HG03558 (cell line): ENCODE data around the gene WWC2.

ENCODE experiments used
- ATAC-seq: cut with Tn5 transposase; IDR thresholded peaks from one replicate; pipeline ENCODE4 v1.9.1; 2021; ENCODE audit warnings: moderate number of reproducible peaks; ENCODE audit not compliant: unreplicated experiment; ENCODE audit errors: extremely low read depth

WWC2 gene

DNA sequence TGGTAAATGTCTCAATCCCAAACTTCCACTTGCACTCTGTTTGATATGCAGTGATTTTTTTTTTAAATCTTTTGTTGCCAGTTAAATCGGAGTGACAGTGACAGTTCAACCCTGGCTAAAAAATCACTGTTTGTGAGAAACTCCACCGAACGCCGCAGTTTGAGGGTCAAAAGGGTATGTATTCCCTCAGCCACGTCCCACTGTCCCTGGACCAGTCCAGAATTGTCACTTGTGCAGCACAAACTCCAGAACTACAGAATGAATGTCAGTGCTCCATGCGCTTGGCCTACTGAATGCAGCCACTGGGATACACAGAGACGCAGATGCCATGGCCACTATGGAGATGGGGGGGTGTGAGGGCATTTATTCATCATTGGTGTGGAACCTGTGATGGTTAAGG, 186.8 kb downstream of the WWC2 start:
- ATAC-seq, result no peak

DNA sequence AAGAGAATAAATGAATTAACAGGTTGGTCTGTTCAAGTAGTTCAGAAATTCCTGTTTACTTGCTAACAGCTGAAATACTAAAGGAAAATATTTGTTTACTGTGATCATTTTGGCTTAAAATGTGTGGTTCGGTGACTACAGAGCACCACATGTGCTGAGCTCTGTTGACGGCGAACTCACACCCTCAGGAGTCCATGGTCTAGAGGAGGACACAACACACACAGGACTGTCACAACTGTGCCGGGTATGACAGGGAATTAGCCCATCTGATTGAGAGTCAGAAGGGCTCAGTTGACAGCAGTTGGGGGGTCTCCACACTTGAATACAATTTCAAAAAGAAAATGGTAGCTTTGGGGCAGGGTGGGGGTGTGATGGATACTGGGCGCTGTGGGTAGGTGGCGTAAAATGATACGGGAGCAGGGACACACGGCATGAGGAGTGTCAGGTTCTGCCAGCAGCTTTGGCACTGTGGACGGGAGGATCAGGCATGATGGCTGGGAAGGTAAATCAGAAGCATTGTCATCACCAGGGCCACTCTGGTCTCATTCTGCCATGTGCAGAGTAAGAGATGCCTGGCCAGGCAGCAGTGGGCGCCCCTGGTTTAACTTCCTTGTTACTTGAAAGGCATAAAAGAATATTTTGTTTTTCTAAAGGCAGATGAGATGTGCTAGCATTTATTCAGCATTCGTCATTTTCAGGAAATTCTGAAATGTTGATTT, 187.7 kb downstream of the WWC2 start:
- ATAC-seq, result no peak

DNA sequence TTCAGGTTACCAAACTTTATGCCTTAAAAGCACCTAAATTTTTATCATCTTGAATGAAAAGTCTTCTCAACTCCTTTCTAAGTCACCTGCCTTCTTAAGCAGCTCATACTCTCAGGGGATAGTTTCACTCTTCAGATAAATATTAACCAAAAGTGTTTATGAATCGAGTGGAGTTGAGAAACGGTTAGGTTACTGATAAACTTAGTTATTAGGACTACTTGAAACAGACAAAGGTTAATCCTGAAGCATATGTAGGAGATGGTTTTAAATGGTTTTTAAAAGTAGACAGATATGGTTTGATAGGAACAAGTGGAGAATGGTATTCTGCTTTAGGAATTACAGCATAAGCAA, 188.2 kb downstream of the WWC2 start:
- ATAC-seq, result peak; percentile 57

DNA sequence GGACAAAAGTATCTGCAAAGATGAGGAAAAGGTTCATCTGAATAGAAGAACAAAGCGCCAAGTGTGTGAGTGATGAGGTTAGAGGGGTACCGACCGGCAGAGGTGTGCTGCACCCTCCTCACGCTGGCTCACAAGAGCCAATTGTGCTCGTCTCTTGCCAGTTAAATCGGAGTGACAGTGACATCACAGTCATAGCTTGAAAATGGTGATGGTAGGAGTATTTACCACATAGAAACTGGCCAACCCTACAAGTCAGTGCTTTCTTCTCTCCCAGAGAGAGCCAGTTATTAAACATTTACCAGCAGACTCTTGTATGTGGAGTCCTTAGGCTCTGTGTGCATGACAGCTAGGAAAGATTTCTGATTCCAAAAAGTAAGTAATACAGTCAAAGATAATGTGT, 188.6 kb downstream of the WWC2 start:
- ATAC-seq, result peak; percentile 69

DNA sequence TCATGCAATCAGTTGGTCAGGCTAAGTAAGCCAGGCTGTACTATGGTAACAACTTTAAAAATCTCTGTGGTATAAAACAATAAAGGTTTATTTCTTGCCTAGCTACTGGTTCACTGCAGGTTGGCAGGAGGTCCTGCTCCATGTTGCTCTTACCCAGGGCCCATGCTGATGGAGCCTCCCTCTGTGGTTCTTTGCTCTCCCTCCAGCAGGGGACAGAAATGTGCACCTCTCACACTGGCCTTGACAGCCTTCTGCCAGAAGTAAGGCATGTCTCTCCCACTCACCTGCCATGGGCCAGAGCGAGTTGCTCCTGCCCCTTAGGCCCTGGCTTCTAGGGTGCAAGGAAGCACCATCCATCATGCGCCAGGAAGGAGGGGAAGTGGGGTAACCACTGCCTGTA, 189.9 kb downstream of the WWC2 start:
- no peak for ATAC-seq

DNA sequence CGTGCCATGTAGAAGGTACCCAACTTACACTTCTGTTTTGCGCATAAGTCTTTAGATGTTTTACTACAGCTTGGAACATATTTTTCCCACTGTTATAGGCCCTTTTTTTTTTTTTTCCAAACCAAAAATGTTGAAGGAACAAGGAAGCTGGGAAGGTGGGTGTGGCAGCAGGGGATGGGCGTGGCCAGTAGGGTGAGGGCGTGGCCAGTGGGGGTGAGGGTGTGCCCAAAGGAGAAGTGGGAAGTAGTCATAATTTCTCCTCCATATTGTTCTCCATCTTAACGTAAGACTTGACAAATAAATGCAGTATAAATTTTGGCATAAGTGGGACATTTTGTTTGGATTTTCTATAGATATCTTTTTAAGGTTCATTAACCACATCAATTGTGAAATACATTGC, 190.6 kb downstream of the WWC2 start:
- no peak for ATAC-seq

DNA sequence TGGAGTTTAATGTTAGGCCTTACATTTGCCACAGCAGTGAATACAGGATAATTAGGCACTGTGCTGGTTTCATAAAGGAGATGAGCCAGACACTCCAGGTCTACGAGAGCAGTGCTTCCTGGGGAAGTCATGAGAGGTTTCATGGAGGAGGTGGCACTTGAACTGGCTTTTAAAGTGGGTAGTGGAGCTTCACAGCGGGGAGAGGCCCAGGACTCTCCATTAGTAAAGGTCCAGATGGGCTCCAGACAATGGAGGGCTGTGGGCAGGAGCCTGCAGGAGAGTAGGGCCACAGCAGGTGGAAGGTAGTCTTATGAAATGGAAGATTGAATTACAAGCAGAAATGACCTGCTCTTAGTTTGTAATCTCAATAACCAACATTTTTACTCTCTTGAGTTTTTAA, 192.0 kb downstream of the WWC2 start:
- no peak for ATAC-seq

DNA sequence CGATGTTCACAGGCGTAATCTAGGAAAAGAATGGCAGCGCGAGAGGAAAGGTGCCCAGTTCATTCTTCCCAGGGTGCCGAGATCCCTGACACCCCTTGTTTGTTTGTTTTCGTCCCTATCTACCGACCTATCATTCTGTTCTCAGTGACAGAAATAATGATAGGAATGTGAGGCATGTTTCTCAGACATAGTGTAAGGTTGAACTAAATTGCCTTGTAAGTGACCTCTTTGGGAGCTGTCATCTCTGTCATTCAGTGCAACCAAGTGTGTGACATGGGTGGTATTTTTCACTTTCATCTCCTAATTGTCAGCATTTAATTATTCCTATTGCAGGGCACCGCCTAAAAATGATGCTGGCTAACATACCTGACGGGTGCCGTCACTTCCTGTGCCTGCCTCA, 196.7 kb downstream of the WWC2 start:
- ATAC-seq, result no peak

DNA sequence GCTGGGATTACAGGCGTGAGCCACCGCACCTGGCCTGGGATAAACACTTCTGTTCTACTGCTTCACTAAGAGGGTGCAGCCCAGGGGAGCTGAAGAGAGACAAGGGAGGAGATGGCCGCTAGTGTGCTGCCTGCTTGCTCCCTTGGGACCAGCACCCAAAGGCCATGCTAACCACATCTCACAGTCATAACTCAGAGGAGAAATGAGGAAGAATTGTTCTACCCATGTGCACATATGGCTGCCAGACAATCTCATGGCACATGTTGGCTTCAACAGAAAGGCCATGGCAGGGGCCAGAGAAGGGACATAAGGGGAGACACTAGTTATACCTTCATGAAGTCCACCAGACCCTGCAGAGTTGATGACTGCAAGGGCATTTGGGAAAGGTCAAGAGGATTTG, 198.6 kb downstream of the WWC2 start:
- ATAC-seq, result peak; percentile 81

DNA sequence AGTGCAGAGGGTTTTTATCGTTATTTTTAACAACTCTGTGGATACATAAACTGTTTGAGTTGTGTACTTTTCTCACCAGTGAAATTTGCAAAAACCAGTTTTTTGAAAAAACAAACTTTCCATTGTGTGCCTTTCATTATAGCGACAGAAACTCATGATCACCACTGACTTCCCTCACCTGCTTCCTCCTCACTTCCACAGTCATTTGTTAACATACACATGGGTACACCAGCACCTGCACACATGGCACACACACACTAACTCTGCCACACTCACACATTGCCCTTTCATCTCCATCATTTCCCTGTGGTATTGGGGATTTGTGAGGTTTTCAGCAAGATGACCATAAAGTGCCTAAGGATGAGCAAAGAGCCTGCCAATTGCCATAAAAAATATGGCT, 200.4 kb downstream of the WWC2 start:
- ATAC-seq, result no peak

DNA sequence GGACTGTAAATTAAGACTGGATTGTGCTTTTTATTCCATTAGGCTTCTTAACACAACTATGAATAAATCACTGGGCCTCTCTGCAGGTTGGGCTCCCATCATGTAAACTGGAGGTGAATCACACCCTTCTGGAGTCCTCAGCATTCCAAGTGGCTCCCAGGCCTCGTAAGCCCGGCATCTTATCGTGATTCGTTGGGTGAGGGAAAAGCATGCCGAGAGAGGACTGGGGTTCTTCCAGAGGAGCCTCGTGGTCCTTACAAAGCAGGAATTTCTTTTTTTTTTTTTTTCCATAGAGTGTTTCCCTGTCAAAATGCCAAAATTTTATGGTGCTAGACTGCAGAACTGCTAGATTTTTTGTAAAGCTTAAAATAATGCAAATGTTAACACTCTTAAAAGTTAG, 201.0 kb downstream of the WWC2 start:
- ATAC-seq, result no peak

DNA sequence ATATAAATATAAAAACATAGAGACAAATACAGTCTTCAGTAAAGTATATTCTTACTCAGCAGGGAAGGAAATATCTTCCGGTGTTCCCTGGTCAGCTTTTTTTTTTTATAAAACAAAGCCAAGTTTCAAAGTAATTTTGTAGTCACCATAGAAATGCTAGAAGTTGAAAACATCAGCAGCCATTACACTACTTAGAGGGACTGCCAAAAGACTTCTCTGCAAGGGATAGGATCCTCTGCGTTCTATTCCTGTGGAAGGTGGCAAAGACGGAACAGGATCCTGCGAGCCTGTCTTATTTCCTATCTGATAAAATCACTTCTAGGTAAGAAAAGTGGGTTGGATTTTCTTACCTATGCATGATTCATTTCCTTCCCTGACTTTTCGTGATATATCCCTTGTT, 201.6 kb downstream of the WWC2 start:
- ATAC-seq, result no peak

DNA sequence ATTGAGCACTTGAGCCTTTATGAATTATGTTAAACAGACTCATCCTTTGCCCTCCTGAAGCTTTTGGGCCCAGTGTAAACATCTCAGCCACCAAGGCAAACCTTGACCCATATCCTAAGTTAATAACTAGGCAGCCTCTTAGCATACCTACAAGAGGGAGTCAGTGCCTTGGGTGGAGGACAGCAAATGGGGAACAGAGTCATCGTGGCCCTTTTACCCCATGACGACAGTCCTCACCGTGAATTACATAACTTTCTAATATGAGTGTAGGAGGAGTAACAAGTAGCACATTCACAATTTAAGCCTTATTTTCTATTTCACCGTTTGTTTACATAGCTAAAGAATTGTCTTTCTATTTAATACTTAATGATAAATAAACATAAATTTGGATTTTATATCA, 204.2 kb downstream of the WWC2 start:
- no peak for ATAC-seq

DNA sequence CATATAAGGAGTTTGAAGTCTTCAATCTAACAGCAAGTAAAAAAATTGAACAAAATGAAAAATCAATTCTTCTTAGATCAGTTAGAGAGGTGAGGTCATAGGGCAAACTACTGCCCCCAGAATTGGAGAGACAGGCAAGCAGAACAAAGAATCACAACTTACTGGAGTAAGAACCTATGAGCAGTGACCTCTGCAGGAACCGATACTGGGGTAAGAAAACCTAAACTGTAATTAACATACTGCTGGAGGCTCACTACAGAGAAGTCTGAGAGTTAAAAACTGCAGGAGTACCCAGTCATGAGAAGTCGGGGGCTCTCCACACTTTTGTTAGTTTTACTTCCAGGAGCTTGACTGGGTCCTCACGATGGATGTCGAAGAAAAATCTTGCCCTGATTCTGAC, 205.0 kb downstream of the WWC2 start:
- no peak for ATAC-seq

DNA sequence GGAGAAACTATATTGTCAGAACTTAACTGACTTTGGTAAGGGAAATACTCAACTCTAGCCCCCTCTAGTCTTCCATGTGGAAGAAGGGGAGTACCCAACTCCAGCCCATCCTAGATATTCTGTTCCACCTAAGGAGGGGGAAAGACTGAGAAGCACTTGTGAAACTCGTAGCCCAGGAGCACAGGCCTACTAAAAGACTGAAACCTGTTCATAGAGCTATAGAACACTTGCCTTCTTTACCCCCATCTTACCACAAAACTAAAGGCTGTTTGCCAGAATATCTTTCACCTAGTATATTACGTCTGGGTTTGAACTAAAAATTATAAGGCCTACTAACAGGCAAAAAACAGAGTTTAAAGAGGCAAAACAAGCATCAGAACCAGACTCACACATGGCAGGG, 205.5 kb downstream of the WWC2 start:
- ATAC-seq, result no peak

DNA sequence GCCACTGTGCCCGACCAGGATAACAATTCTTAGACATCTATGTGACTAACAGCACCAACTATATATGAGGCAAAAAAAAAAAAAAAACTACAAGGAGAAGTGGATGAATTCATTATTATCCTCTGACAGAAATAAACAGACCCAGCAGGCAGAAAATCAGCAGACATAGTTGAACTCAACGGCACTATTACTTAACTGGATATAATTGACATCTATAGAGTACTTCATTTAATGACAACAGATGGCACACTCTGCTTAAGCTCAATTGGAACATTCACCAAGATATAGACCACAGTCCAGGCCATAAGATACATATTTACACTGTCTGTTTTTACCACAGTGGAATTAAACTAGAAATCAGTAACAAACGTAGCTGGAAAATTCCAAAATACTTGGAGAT, 207.8 kb downstream of the WWC2 start:
- no peak for ATAC-seq

DNA sequence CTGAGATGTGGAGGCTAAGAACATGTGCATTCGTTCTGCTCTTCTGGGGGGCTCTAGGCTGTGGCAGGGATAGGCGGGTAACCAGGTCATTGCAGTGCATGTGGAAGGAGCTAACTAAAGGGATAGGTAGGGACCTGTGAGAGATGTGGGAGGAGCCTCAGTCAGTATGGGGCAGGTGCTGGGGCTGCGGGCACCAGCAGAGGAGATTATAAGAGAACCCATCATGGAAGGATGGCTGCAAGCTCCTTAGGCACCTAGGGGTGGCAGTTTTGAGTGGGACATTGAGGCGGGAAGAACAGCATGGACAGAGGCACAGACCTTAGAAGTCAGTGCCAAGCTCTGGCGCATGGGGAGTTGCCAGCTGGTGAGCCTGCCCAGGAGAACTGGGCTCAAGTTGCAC, 213.8 kb downstream of the WWC2 start:
- no peak for ATAC-seq

DNA sequence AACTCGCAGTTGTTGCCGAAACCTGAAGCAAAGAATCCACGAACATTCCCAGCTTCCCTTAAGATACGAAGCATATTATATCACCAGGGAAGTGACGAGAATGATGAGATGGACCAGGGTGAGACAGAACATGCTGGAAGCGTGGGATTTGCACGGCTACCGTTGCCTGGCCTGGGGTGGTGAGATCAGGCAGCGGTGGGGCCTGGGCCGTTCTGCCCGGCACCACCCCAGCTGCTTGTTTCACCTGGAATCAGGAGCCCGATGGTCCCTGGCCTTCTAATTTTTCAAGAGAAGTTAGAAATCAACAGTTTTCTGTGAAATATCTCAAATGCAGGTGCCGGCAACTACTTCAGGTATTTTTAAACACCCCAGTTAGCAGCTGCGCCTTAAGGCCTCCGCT, 215.3 kb downstream of the WWC2 start:
- no peak for ATAC-seq

DNA sequence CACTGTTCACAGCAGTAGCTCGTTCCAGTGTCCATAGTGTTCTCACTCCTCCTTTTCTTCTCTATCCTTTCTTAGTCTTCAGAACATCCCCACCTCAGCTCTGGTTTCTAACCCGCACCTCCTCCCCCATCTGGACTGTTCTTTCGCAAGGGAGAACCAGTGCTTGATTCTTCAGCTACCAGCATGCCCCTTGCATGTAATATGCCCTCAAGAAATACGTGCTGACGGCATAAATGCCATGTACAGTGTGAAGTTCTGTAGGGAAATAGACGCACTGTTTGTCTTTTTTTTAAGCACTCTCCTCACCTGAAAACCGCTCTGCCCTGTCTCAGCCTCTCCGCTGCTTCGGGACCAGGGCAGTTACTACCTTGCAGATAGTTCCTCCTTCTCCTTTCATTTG, 215.7 kb downstream of the WWC2 start:
- ATAC-seq, result no peak

DNA sequence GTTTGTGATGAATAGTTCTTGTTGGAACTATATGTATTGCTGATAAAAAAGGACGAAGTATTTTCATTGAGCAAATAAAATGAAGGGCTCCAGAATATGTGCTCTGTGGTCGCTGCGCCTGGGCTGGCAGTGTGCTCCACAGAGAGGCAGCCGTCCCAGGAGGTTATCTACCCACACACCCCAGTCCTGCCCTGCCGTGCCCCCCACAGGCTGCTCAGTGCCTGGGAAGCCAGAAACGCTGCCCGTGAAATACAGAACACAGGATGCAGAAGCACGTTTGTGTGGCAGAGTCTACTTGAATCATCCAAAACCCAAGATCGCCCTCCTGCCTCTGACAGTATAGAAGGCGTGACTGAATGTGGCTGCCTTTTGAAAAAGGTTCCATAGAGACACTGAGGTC, 219.6 kb downstream of the WWC2 start:
- no peak for ATAC-seq

DNA sequence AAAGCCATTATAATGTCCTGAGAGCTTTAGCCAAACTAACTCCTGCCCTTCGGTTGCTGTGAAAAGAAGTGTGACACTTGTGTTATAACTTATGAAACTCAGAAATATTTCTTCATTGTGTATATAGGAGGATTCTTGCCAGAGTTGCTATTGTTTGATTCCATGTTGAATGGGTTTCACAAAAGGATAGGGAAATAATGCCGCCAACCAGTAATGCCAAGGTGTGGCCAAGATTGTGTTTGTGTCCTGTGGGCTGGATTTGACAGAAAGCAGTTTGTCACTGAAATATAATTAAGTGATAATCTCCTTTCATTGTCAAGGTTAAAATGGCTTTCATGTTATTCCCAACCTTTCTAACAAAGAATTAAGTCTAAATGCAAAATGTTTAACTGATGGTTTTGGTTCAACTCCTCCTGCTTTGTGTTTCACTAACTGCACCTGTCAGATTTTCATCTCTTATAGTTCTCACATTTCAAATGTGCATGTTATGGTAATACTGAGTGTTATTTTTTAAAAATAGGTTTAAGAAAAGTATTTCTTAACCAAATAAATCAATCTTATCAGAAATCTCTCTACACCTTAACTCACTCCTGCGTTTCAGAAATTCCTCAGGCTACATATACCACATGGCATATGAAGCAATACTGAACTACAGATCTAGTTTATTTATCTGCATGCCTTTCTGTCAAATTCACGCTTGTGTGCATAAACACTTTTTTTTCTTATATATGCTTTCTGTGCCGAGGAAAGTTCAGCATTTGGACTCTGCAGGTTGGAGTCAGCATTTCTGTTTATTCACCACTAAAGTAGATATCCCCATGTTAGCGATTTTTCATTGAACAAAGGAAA, 221.4 kb downstream of the WWC2 start, which contains the start of gene CLDN22:
TSS of gene CLDN22 (minus strand) at position 66 of the 849 bp plus-strand sequence. CDS start at position 8, 58 bp downstream.
- no peak for ATAC-seq

DNA sequence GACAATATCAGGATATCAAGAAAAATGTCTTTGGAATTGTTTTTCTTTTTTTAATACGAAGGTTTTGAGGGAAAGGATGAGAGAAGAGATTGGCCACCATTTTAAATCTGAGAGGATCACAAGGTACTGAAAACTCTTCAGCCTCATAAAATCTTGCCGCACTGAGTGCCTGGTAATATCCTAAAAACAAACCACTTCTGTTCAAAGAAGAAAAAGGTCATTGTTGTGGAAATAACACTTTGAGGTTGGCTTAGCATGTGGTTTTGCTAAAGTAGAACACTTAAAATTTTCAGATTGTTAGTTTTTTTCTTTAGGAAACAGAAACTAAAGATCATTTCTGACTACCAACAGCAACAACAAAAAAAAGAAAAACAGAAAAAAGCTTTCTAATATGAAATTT, 222.0 kb downstream of the WWC2 start:
- no peak for ATAC-seq
